Caco-2 (cell line): ENCODE measurements around the gene STX1B. TPM values are rescaled to one million over a fixed set of nuclear protein-coding genes. Genes with fewer than 3 reads are reported as not detected.

Experiments
- BruUV-seq: library from RNA; stranded (reverse); fragments of 400-500 nt; replicated peaks from 2 replicates; lab custom pipeline; 2021; lab: Mats Ljungman, UMichigan
- CTCF ChIA-PET: fragments of 300-600 bp; sonication (Branson Sonifier 250); formaldehyde crosslinking; loops from one replicate; lab custom pipeline; 2022; ENCODE audit warnings: antibody characterized with exemption; lab: Charles Lee
- POLR2A ChIA-PET: fragments of 300-600 bp; sonication (Branson Sonifier 250); formaldehyde crosslinking; loops from one replicate; lab custom pipeline; 2022; ENCODE audit warnings: antibody characterized with exemption; lab: Charles Lee
- DNase-seq, 2 experiments: peaks; one replicate each; pipeline versions ENCODE4 v3.0.0 to v3.0.0-alpha.2; 2020 to 2022
- H3K27me3 ChIP-seq: replicated peaks from 2 replicates; pipeline ENCODE4 v1.6.0; 2011; ENCODE audit warnings: low read length; ENCODE audit not compliant: control insufficient read depth, insufficient read depth
- H3K36me3 ChIP-seq: 2 replicates; pipeline ENCODE4 v1.5.1; 2011; ENCODE audit warnings: low read length; ENCODE audit not compliant: control insufficient read depth, insufficient read depth
- H3K4me1 ChIP-seq: fragments of 250-450 bp; sonication (Bioruptor Pico); 2 replicates; pipeline ENCODE4 v1.5.1; 2020; ENCODE audit warnings: mild to moderate bottlenecking
- H3K4me3 ChIP-seq: 2 replicates; pipeline ENCODE4 v1.5.1; 2011; ENCODE audit warnings: low read depth, mild to moderate bottlenecking, control low read depth, low read length
- H3K9me3 ChIP-seq: fragments of 250-450 bp; sonication (Bioruptor Pico); 2 replicates; pipeline ENCODE4 v1.5.1; 2020; ENCODE audit warnings: mild to moderate bottlenecking, moderate library complexity
- H3K27ac Mint-ChIP-seq: one replicate; pipeline ENCODE4 v1.8.0; 2022; ENCODE audit warnings: mixed read lengths; ENCODE audit not compliant: unreplicated experiment
- H3K27me3 Mint-ChIP-seq: one replicate; pipeline ENCODE4 v1.8.0; 2022; ENCODE audit warnings: mixed read lengths; ENCODE audit not compliant: insufficient read depth, unreplicated experiment
- H3K36me3 Mint-ChIP-seq: one replicate; pipeline ENCODE4 v1.8.0; 2022; ENCODE audit warnings: mild to moderate bottlenecking, mixed read lengths; ENCODE audit not compliant: insufficient read depth, unreplicated experiment
- H3K4me1 Mint-ChIP-seq: one replicate; pipeline ENCODE4 v1.8.0; 2022; ENCODE audit warnings: low read depth, mixed read lengths; ENCODE audit not compliant: unreplicated experiment
- H3K4me3 Mint-ChIP-seq: one replicate; pipeline ENCODE4 v1.8.0; 2022; ENCODE audit warnings: mild to moderate bottlenecking, moderate library complexity, mixed read lengths; ENCODE audit not compliant: unreplicated experiment
- H3K9me3 Mint-ChIP-seq: one replicate; pipeline ENCODE4 v1.8.0; 2022; ENCODE audit warnings: mixed read lengths; ENCODE audit not compliant: unreplicated experiment
- CTCF ChIP-seq, 2 experiments: fragments of 200-600 bp in 1 of 2; IDR thresholded peaks; 1 replicate in 1 of 2; 2 replicates in 1 of 2; pipeline versions ENCODE4 v1.5.1 to v1.8.0; 2011 to 2022; ENCODE audit warnings: antibody characterized with exemption in 1 of 2, control low read depth in 1 of 2, inconsistent platforms in 1 of 2, low read depth in 1 of 2, low read length in 1 of 2, mild to moderate bottlenecking in 1 of 2, moderate library complexity in 1 of 2; ENCODE audit not compliant: insufficient read depth in 1 of 2, severe bottlenecking in 1 of 2, unreplicated experiment in 1 of 2
- intact Hi-C: fragments of 100-400 bp; cut with micrococcal nuclease; formaldehyde crosslinking; loops from one replicate; pipeline ENCODE4 v1.10.0; 2022; ENCODE audit not compliant: unreplicated experiment
- total RNA-seq: library from RNA; stranded (reverse); gene quantifications from 2 replicates; pipeline ENCODE4 v1.2.3, GENCODE V29; 2022

The STX1B gene
- total RNA-seq, 1 experiment from 2014 or later: 0.77 TPM

GRCh38 chr16:31042866-31043265 is 32.4 kb upstream of the STX1B start:
- Mint-ChIP-seq H3K4me1 (no peaks in the 10 kb centered on the region), H3K27me3 (no peaks in the 10 kb centered on the region), H3K4me3 (no peak overlapping the region), H3K27ac (no peak overlapping the region), H3K9me3 (no peaks in the 10 kb centered on the region), H3K36me3 (peaks cover 5% of the 10 kb centered on the region)
- CTCF ChIA-PET: no interaction called here
- no peaks in the 10 kb centered on the region; the same call in 1 of the 2 replicates for H3K36me3 ChIP-seq
- H3K9me3 ChIP-seq: no peaks in the 10 kb centered on the region
- no peak overlapping the region for H3K4me3 ChIP-seq
- POLR2A ChIA-PET: no interaction called here
- no TSS peak for BruUV-seq
- no peaks in the 10 kb centered on the region for H3K27me3 ChIP-seq
- no peaks in the 10 kb centered on the region for H3K4me1 ChIP-seq
- TF ChIP-seq CTCF (IDR thresholded peaks at IDR 0.05; ENCODE audit: insufficient read depth in 1 of 2, low read depth in 1 of 2, low read length in 1 of 2, severe bottlenecking in 1 of 2, unreplicated experiment in 1 of 2): no peak
- no peak for DNase-seq
- intact Hi-C loops: no loop called here

- Mint-ChIP-seq H3K9me3 (no peaks in the 10 kb centered on the region), H3K4me1 (peaks cover 7% of the 10 kb centered on the region), H3K27ac (no peak overlapping the region), H3K27me3 (no peaks in the 10 kb centered on the region), H3K4me3 (no peak overlapping the region), H3K36me3 (peaks cover 6% of the 10 kb centered on the region)
- BruUV-seq: no TSS peak
- Histone ChIP-seq H3K4me1 (no peaks in the 10 kb centered on the region), H3K9me3 (no peaks in the 10 kb centered on the region), H3K36me3 (no peaks in the 10 kb centered on the region; the same call in none of the 2 replicates), H3K4me3 (no peak overlapping the region), H3K27me3 (no peaks in the 10 kb centered on the region)
- CTCF ChIA-PET: no interaction called here
- intact Hi-C loops: no loop called here
- DNase-seq: no peak
- POLR2A ChIA-PET: interaction anchor here (0.6 kb wide), 1 partner anchor 91 kb away, joined by 9 read pairs; no protein-coding TSS in a partner anchor
- no peak for TF ChIP-seq CTCF (IDR thresholded peaks at IDR 0.05; ENCODE audit: insufficient read depth in 1 of 2, low read depth in 1 of 2, low read length in 1 of 2, severe bottlenecking in 1 of 2, unreplicated experiment in 1 of 2)
Observed at GRCh38 chr16:31038993-31039392, 28.6 kb upstream of the STX1B start.

- Mint-ChIP-seq H3K36me3 (peaks cover 18% of the 10 kb centered on the region), H3K9me3 (no peaks in the 10 kb centered on the region), H3K4me3 (no peak overlapping the region), H3K4me1 (peaks cover 7% of the 10 kb centered on the region), H3K27ac (no peak overlapping the region), H3K27me3 (no peaks in the 10 kb centered on the region)
- BruUV-seq: no TSS peak
- CTCF ChIA-PET: no interaction called here
- no peak for DNase-seq
- intact Hi-C loops: no loop called here
- H3K27me3 ChIP-seq: no peaks in the 10 kb centered on the region
- H3K9me3 ChIP-seq: no peaks in the 10 kb centered on the region
- no peak for TF ChIP-seq CTCF (IDR thresholded peaks at IDR 0.05; ENCODE audit: insufficient read depth in 1 of 2, low read depth in 1 of 2, low read length in 1 of 2, severe bottlenecking in 1 of 2, unreplicated experiment in 1 of 2)
- no peaks in the 10 kb centered on the region; the same call in none of the 2 replicates for H3K36me3 ChIP-seq
- POLR2A ChIA-PET: no interaction called here
- no peaks in the 10 kb centered on the region for H3K4me1 ChIP-seq
- H3K4me3 ChIP-seq: no peak overlapping the region
Observed at GRCh38 chr16:31036691-31037090, 26.3 kb upstream of the STX1B start.
